ENCODE measurements around the gene SIL1. TPM values are rescaled to one million over a fixed set of nuclear protein-coding genes. Genes with fewer than 3 reads are reported as not detected.

The SIL1 gene
- total and polyA plus RNA-seq, 9 of the 15 experiments (the other 6 are each of a cell fraction or from before 2014, with no cell fraction given), result 1.3 to 30.5 (median 18.1) TPM

DNA sequence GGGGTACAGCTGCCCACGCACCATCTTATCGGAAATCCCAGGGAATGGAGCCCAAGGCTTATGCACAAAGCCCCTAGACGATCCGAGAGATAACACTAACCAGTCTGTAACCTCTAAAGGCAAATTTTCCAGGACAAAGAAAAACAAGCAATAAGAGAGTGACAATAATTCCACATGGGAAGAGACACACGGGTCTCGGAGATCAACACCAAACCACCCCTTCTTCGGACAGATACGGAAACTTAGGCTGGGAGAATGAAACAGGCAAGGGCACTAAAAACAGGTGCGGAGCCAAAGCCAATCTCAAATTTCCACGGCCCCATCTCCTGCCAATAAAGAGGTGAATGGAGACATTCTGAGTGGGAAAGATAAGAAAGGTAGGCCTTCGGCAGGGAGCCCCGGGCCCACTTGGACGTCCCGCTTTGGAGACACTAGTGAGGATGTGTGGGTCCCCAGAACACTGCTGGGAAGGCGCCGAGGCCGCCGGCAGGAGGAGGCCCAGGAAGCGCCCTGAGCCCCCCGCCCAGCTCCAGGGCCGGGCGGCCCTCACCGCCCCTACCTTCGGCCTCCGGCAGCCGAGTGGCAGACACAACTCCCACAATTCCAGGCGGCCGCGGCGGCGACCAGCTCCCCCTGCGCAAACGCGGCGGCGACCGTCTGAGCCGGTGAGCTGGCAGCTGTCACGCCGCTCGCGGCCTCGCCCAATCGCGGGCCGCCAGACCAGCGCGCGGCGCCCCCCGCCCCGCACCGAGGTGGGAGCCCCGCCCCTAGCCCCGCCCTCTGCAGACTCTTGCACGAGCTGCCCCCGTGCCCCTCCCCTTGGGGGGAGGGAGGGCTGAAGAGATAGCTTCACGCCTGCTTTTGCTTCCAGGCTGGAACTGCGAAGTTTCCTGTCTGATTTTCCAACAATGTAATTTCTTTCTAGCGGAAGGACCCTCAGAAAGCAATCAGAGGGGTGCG is at the start of gene SIL1 (continued):
- TF ChIP-seq, protein P1, sequence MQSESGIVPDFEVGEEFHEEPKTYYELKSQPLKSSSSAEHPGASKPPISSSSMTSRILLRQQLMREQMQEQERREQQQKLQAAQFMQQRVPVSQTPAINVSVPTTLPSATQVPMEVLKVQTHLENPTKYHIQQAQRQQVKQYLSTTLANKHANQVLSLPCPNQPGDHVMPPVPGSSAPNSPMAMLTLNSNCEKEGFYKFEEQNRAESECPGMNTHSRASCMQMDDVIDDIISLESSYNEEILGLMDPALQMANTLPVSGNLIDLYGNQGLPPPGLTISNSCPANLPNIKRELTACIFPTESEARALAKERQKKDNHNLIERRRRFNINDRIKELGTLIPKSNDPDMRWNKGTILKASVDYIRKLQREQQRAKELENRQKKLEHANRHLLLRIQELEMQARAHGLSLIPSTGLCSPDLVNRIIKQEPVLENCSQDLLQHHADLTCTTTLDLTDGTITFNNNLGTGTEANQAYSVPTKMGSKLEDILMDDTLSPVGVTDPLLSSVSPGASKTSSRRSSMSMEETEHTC (IDR thresholded peaks at IDR 0.05), result no peak
- TF ChIP-seq ZNF217 (CRISPR knock-in tag; IDR thresholded peaks at IDR 0.05), result no peak
- no peak for TF ChIP-seq RBM15 (IDR thresholded peaks at IDR 0.05; ENCODE audit: insufficient read depth, low read length)
- peak; percentile 86 for TF ChIP-seq RBBP5 (IDR thresholded peaks at IDR 0.05; ENCODE audit: borderline replicate concordance, insufficient read depth, low read length, poor library complexity, severe bottlenecking)
- no peak for TF ChIP-seq SREBF1 (IDR thresholded peaks at IDR 0.05; ENCODE audit: borderline replicate concordance, low read depth, low read length)
- TF ChIP-seq, protein P2, sequence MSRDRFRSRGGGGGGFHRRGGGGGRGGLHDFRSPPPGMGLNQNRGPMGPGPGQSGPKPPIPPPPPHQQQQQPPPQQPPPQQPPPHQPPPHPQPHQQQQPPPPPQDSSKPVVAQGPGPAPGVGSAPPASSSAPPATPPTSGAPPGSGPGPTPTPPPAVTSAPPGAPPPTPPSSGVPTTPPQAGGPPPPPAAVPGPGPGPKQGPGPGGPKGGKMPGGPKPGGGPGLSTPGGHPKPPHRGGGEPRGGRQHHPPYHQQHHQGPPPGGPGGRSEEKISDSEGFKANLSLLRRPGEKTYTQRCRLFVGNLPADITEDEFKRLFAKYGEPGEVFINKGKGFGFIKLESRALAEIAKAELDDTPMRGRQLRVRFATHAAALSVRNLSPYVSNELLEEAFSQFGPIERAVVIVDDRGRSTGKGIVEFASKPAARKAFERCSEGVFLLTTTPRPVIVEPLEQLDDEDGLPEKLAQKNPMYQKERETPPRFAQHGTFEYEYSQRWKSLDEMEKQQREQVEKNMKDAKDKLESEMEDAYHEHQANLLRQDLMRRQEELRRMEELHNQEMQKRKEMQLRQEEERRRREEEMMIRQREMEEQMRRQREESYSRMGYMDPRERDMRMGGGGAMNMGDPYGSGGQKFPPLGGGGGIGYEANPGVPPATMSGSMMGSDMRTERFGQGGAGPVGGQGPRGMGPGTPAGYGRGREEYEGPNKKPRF (IDR thresholded peaks at IDR 0.05; ENCODE audit: low read depth, low read length), result no peak
- TF ChIP-seq ETV1 (tag; conservative IDR thresholded peaks at IDR 0.05; ENCODE audit: low read depth), result peak; percentile 50
- TF ChIP-seq, protein P3, sequence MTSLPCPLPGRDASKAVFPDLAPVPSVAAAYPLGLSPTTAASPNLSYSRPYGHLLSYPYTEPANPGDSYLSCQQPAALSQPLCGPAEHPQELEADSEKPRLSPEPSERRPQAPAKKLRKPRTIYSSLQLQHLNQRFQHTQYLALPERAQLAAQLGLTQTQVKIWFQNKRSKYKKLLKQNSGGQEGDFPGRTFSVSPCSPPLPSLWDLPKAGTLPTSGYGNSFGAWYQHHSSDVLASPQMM (CRISPR knock-in tag; IDR thresholded peaks at IDR 0.05), result no peak
- TF ChIP-seq KLF16 (IDR thresholded peaks at IDR 0.05), result no peak; the same call in 1 of the 2 replicates
- TF ChIP-seq ZSCAN29 (IDR thresholded peaks at IDR 0.05), result no peak
- peak; percentile 95 for TF ChIP-seq GTF2E2 (tag; IDR thresholded peaks at IDR 0.05)
- TF ChIP-seq GTF2F1 (IDR thresholded peaks at IDR 0.05; ENCODE audit: low read depth, low read length), result 0 out of 2 replicates have a peak, but pooled peaks have one; percentile 46
- TF ChIP-seq ZNF785 (CRISPR knock-in tag; IDR thresholded peaks at IDR 0.05), result no peak
- TF ChIP-seq NR4A1 (CRISPR knock-in tag; IDR thresholded peaks at IDR 0.05), result no peak
- TF ChIP-seq NR4A1 (tag; IDR thresholded peaks at IDR 0.05), result peak; percentile 55; the same call in 1 of the 2 replicates
- TF ChIP-seq ZNF830 (CRISPR knock-in tag; IDR thresholded peaks at IDR 0.05), result no peak
- no peak for TF ChIP-seq CBX2 (IDR thresholded peaks at IDR 0.05; ENCODE audit: insufficient read depth, low read length, poor library complexity, severe bottlenecking)
- no peak for TF ChIP-seq EWSR1 (IDR thresholded peaks at IDR 0.05; ENCODE audit: borderline replicate concordance, low read depth, partially characterized antibody)
- no peak for TF ChIP-seq ZSCAN32 (CRISPR knock-in tag; IDR thresholded peaks at IDR 0.05)
- TF ChIP-seq ATF7 (IDR thresholded peaks at IDR 0.05), result peak; percentile 71; the same call in 1 of the 2 replicates
- peak; percentile 45; the same call in 1 of the 2 replicates for TF ChIP-seq ESRRA (IDR thresholded peaks at IDR 0.05; ENCODE audit: borderline replicate concordance, low read depth)
- TF ChIP-seq XRCC3 (IDR thresholded peaks at IDR 0.05), result no peak
- TF ChIP-seq, protein P4, sequence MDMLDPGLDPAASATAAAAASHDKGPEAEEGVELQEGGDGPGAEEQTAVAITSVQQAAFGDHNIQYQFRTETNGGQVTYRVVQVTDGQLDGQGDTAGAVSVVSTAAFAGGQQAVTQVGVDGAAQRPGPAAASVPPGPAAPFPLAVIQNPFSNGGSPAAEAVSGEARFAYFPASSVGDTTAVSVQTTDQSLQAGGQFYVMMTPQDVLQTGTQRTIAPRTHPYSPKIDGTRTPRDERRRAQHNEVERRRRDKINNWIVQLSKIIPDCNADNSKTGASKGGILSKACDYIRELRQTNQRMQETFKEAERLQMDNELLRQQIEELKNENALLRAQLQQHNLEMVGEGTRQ (CRISPR knock-in tag; IDR thresholded peaks at IDR 0.05), result 0 out of 2 replicates have a peak, but pooled peaks have one; percentile 13
